Thyroid gland (tissue), 4 donors: ENCODE results near the gene CALD1. TPM values are rescaled to one million over a fixed set of nuclear protein-coding genes. Genes with fewer than 3 reads are reported as not detected.

Experiments used
- DNase-seq, 2 donors: peaks; one replicate each; pipeline ENCODE4 v3.0.0-alpha.2; 2019
- H3K27ac ChIP-seq, 3 donors: fragments of 200-600 bp; sonication (generic); 1 replicate in 2 of 3; 2 replicates in 1 of 3; pipeline ENCODE4 v1.5.1; 2016 to 2019; ENCODE audit warnings: mild to moderate bottlenecking in 1 of 3, moderate library complexity in 1 of 3
- H3K27me3 ChIP-seq: fragments of 200-600 bp; sonication (generic); one replicate; pipeline ENCODE4 v1.5.1; 2019
- H3K36me3 ChIP-seq, 2 donors: fragments of 200-600 bp; sonication (generic); one replicate each; pipeline ENCODE4 v1.5.1; 2016 to 2019
- H3K4me1 ChIP-seq, 2 donors: fragments of 200-600 bp; sonication (generic); one replicate each; pipeline ENCODE4 v1.5.1; 2017 to 2019
- H3K4me3 ChIP-seq, 3 donors: fragments of 200-600 bp; sonication (generic); replicated peaks in 1 of 3; 1 replicate in 2 of 3; 2 replicates in 1 of 3; pipeline ENCODE4 v1.5.1; 2016; ENCODE audit warnings: mild to moderate bottlenecking in 1 of 3
- H3K9me3 ChIP-seq: fragments of 200-600 bp; sonication (generic); one replicate; pipeline ENCODE4 v1.5.1; 2017
- CTCF ChIP-seq, 6 experiments: fragments of 200-600 bp in 3 of 6; fragments of 450-650 bp in 3 of 6; sonication (generic) in 3 of 6; IDR thresholded peaks; one replicate each; pipeline ENCODE4 v1.5.1; 2016 to 2019; ENCODE audit warnings: antibody characterized with exemption in 6 of 6, mild to moderate bottlenecking in 2 of 6, inconsistent platforms in 1 of 6, moderate library complexity in 1 of 6
- POLR2A ChIP-seq, 2 donors: fragments of 450-650 bp; IDR thresholded peaks; one replicate each; pipeline ENCODE4 v1.6.1; 2017; ENCODE audit warnings: antibody characterized with exemption in 2 of 2, mild to moderate bottlenecking in 2 of 2, moderate library complexity in 1 of 2
- WGBS, 2 donors: methylation state at CpG; one replicate each; pipeline ENCODE4 v1.1.5; 2017; 5-methylcytosine and 5-hydroxymethylcytosine counted together
- intact Hi-C: fragments of 100-400 bp; cut with DNase I; formaldehyde crosslinking; loops from one replicate; pipeline ENCODE4 v1.15.1; 2023
- total RNA-seq, 4 donors: library from RNA; depleted of rRNA; stranded (reverse); fragments of >200 nt; gene quantifications; one replicate each; pipeline ENCODE4 v1.2.3, GENCODE V29; 2016

Gene CALD1
- total RNA-seq, 4 donors from 2014 or later = 141 to 223 (median 169) TPM

- peak; percentile 88 to 91 for DNase-seq
Measured at GRCh38 chr7:134928554-134928953, 149.1 kb downstream of the CALD1 start.

GRCh38 chr7:134931487-134931886 is 152.1 kb downstream of the CALD1 start:
- no peak for TF ChIP-seq POLR2A (IDR thresholded peaks at IDR 0.05)
- TF ChIP-seq CTCF (IDR thresholded peaks at IDR 0.05) = no peak
- 51 to 68% methylated on average over 1 of the region's 1 CpG for WGBS, 2 donors
- peaks cover 36 to 58% of the 10 kb centered on the region in 2 donors for H3K4me1 ChIP-seq
- peak; percentile 41 to 64 for DNase-seq
- intact Hi-C loops = no loop called here
- H3K27me3 ChIP-seq = no peaks in the 10 kb centered on the region
- H3K36me3 ChIP-seq = no peaks in the 10 kb centered on the region
- no peaks in the 10 kb centered on the region for H3K9me3 ChIP-seq
- H3K4me3 ChIP-seq = no peak overlapping the region
- peak overlapping the region; percentile 68 to 87 (median 86) for H3K27ac ChIP-seq

More at GRCh38 chr7:134928554-134928953, 149.1 kb downstream of the CALD1 start:
- Histone ChIP-seq H3K4me1 (peaks cover 26 to 35% of the 10 kb centered on the region in 2 donors), H3K27ac (peak overlapping the region; percentile 16 to 80 (median 72)), H3K9me3 (no peaks in the 10 kb centered on the region), H3K27me3 (no peaks in the 10 kb centered on the region), H3K36me3 (no peaks in the 10 kb centered on the region), H3K4me3 (no peak overlapping the region)
- intact Hi-C loops = no loop called here
- peak in 1 of 2 donors; percentile 89 for TF ChIP-seq POLR2A (IDR thresholded peaks at IDR 0.05)
- no peak for TF ChIP-seq CTCF (IDR thresholded peaks at IDR 0.05)
- 45 to 49% methylated on average over 18 of the region's 18 CpGs for WGBS, 2 donors

DNA sequence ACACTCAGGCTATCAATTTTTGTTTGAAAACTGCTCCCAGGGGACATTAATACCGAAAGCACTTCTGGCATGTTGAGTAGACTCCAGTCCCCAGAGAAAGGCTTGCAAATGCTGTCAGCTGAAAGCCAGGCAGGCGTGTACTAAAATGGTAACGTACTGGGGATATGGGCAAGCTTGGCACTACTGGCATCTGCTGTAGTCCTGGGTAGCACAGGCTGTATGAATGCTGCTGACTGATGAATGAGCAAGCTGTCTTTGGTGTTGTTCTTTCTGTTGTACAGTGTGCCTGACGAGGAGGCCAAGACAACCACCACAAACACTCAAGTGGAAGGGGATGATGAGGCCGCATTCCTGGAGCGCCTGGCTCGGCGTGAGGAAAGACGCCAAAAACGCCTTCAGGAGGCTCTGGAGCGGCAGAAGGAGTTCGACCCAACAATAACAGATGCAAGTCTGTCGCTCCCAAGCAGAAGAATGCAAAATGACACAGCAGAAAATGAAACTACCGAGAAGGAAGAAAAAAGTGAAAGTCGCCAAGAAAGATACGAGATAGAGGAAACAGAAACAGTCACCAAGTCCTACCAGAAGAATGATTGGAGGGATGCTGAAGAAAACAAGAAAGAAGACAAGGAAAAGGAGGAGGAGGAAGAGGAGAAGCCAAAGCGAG is 153.4 kb downstream of the CALD1 start:
- intact Hi-C loops = no loop called here
- 42 to 58% methylated on average over 17 of the region's 17 CpGs for WGBS, 2 donors
- Histone ChIP-seq H3K27ac (peak overlapping the region; percentile 68 to 87 (median 86)), H3K9me3 (no peaks in the 10 kb centered on the region), H3K4me1 (peaks cover 49 to 70% of the 10 kb centered on the region in 2 donors), H3K27me3 (no peaks in the 10 kb centered on the region), H3K4me3 (no peak overlapping the region), H3K36me3 (no peaks in the 10 kb centered on the region)
- DNase-seq = peak; percentile 77 to 88
- TF ChIP-seq POLR2A (IDR thresholded peaks at IDR 0.05) = peak in 1 of 2 donors; percentile 62
- no peak for TF ChIP-seq CTCF (IDR thresholded peaks at IDR 0.05)

- WGBS, 2 donors = 87 to 89% methylated on average over 3 of the region's 3 CpGs
- peaks cover 55 to 74% of the 10 kb centered on the region in 2 donors for H3K4me1 ChIP-seq
- intact Hi-C loops = no loop called here
Measured at GRCh38 chr7:134933460-134934068, 154.1 kb downstream of the CALD1 start.

More at GRCh38 chr7:134933460-134934068, 154.1 kb downstream of the CALD1 start:
- DNase-seq = no peak
- TF ChIP-seq POLR2A (IDR thresholded peaks at IDR 0.05) (no peak), CTCF (IDR thresholded peaks at IDR 0.05) (no peak)
- Histone ChIP-seq H3K27ac (peak overlapping the region; percentile 68 to 87 (median 86)), H3K9me3 (no peaks in the 10 kb centered on the region), H3K4me3 (no peak overlapping the region), H3K36me3 (no peaks in the 10 kb centered on the region), H3K27me3 (no peaks in the 10 kb centered on the region)
